Measurements from ENCODE around the gene MXRA8. TPM values are rescaled to one million over a fixed set of nuclear protein-coding genes. Genes with fewer than 3 reads are reported as not detected.

The MXRA8 gene
- total RNA-seq, 1 experiment from 2014 or later, result 9.6 TPM

DNA sequence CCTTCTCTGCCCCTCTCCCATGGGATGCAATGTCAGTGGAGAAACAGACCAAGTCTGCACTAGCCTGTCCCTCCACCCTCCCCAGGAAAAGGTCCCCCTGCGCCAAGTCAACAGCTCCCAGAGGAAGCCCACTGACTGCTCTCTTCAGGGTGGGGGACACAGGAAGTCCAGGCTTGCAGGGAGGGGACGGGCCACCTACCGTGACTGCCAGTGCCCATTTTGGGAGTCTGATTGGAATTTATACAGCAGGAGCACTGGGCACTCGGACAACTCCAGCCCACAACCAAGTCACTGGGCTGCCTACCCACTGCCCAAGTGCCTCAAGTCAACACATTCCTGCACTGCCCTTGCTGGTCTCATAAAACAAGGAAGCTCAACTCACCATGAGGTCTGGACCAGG, 34.7 kb upstream of the MXRA8 start:
- no peak overlapping the region for H2BK5ac ChIP-seq (ENCODE audit: insufficient read length, low read length)
- Mint-ChIP-seq H3K27ac (no peak overlapping the region), H3K4me3 (no peak overlapping the region), H3K9me3 (no peaks in the 10 kb centered on the region; a peak in 1 of 5 replicates), H3K36me3 (ENCODE audit: insufficient read depth in 1 of 3, low read depth in 3 of 3) (peaks cover 72 to 96% (median 91%) of the 10 kb centered on the region in 3 experiments), H3K27me3 (ENCODE audit: low read depth) (no peaks in the 10 kb centered on the region), H3K4me1 (peaks cover under 1% of the 10 kb centered on the region in 2 experiments; a peak in 3 of 4 replicates)
- no peak overlapping the region for H2AFZ ChIP-seq (ENCODE audit: low read length)
- no peak overlapping the region for H3K4me2 ChIP-seq (ENCODE audit: insufficient read depth, insufficient read length, low read length)
- no peak overlapping the region for H4K91ac ChIP-seq (ENCODE audit: insufficient read length, low read depth, low read length)
- H4K8ac ChIP-seq (replicated peaks; ENCODE audit: insufficient read length, low read depth, low read length), result no peak overlapping the region
- peaks cover 2% of the 10 kb centered on the region; the same call in 1 of the 2 replicates for H3K79me2 ChIP-seq (ENCODE audit: insufficient read depth, low read length)
- H2BK120ac ChIP-seq (ENCODE audit: low read depth, low read length, poor library complexity, severe bottlenecking), result no peak overlapping the region
- no peaks in the 10 kb centered on the region for H4K20me1 ChIP-seq (ENCODE audit: control insufficient read depth, insufficient read depth, insufficient read length)
- H2BK12ac ChIP-seq (ENCODE audit: insufficient read length, low read depth, low read length), result no peak overlapping the region
- no peak overlapping the region for H3K27ac ChIP-seq (ENCODE audit: insufficient read length, low read depth, low read length)
- no peak overlapping the region for H3K14ac ChIP-seq (ENCODE audit: insufficient read depth, low read length)
- H3K79me1 ChIP-seq (ENCODE audit: insufficient read depth, low read depth, low read length, poor library complexity, severe bottlenecking), result peaks cover 7% of the 10 kb centered on the region
- no peaks in the 10 kb centered on the region for H3K9me3 ChIP-seq (ENCODE audit: control insufficient read depth, low read depth, low read length)
- no peak overlapping the region for H3K23ac ChIP-seq (ENCODE audit: insufficient read length, low read depth, low read length)
- no CpG with 5 or more reads among the region's 4 CpGs for WGBS (ENCODE audit: extremely low coverage, insufficient read length, low lambda C conversion rate)
- TF ChIP-seq, protein P1, sequence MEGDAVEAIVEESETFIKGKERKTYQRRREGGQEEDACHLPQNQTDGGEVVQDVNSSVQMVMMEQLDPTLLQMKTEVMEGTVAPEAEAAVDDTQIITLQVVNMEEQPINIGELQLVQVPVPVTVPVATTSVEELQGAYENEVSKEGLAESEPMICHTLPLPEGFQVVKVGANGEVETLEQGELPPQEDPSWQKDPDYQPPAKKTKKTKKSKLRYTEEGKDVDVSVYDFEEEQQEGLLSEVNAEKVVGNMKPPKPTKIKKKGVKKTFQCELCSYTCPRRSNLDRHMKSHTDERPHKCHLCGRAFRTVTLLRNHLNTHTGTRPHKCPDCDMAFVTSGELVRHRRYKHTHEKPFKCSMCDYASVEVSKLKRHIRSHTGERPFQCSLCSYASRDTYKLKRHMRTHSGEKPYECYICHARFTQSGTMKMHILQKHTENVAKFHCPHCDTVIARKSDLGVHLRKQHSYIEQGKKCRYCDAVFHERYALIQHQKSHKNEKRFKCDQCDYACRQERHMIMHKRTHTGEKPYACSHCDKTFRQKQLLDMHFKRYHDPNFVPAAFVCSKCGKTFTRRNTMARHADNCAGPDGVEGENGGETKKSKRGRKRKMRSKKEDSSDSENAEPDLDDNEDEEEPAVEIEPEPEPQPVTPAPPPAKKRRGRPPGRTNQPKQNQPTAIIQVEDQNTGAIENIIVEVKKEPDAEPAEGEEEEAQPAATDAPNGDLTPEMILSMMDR (conservative IDR thresholded peaks at IDR 0.05), result no peak
- no peak overlapping the region for H2AK5ac ChIP-seq (ENCODE audit: insufficient read length, low read length)
- H3K4me1 ChIP-seq (ENCODE audit: insufficient read depth, low read length), result no peaks in the 10 kb centered on the region
- no peak overlapping the region for H3K4ac ChIP-seq (ENCODE audit: low read depth, low read length)
- no peak overlapping the region for H2BK15ac ChIP-seq (ENCODE audit: low read depth, low read length)
- no peak overlapping the region for H3K18ac ChIP-seq (ENCODE audit: insufficient read length, low read depth, low read length)
- peaks cover under 1% of the 10 kb centered on the region for H3K23me2 ChIP-seq (ENCODE audit: insufficient read length, low read depth, low read length, poor library complexity, severe bottlenecking)
- no peak overlapping the region for H2BK20ac ChIP-seq (ENCODE audit: low read depth, low read length, poor library complexity, severe bottlenecking)
- DNase-seq, result no peak
- no peak overlapping the region for H4K5ac ChIP-seq (ENCODE audit: insufficient read length, low read depth, low read length)
- no peak overlapping the region for H3K9ac ChIP-seq (ENCODE audit: extremely low read depth, insufficient read length, low read length)
- H3T11ph ChIP-seq (ENCODE audit: low read length), result no peak overlapping the region
- H3K27me3 ChIP-seq (ENCODE audit: insufficient read depth, low read length), result no peaks in the 10 kb centered on the region
- H3K56ac ChIP-seq (ENCODE audit: insufficient read length, low read depth, low read length), result no peak overlapping the region

All from H9 (cell line).